ENCODE results near the gene LARP7.
"Not testable (repeated sequence)": the region's sequence is repeated elsewhere in the genome, so short reads cannot be mapped to it uniquely, and the experiment has no call there.

The LARP7 gene

GRCh38 chr4:112636688-112637551, at the start of gene LARP7, which contains the start of gene ZGRF1:
TSS of gene LARP7 (plus strand) at chr4:112637143. CDS start at chr4:112644670, 7,527 bp downstream.
TSS of gene ZGRF1 (minus strand) at chr4:112636909. CDS start at chr4:112633176, 3,733 bp downstream.
- FAIRE-seq: peak; percentile 99

- FAIRE-seq: no peak
Observed at GRCh38 chr4:112589206-112589605, 47.7 kb upstream of the LARP7 start.

GRCh38 chr4:112591593-112591992, 45.4 kb upstream of the LARP7 start:
- FAIRE-seq: no peak

GRCh38 chr4:112592717-112593116, 44.2 kb upstream of the LARP7 start:
- FAIRE-seq: no peak

GRCh38 chr4:112593438-112594133, 43.4 kb upstream of the LARP7 start:
- no peak for FAIRE-seq

GRCh38 chr4:112594993-112595392, 42.0 kb upstream of the LARP7 start:
- no peak for FAIRE-seq

- FAIRE-seq: peak; percentile 95
Observed at GRCh38 chr4:112604589-112604988, 32.4 kb upstream of the LARP7 start.

- not testable (repeated sequence) for FAIRE-seq
Observed at GRCh38 chr4:112612814-112613213, 24.1 kb upstream of the LARP7 start.

GRCh38 chr4:112616984-112617383, 20.0 kb upstream of the LARP7 start:
- FAIRE-seq: no peak

- FAIRE-seq: no peak
Observed at GRCh38 chr4:112626228-112626627, 10.7 kb upstream of the LARP7 start.

GRCh38 chr4:112633477-112634235, 3.3 kb upstream of the LARP7 start:
- peak; percentile 98 for FAIRE-seq

GRCh38 chr4:112637552-112637866, 566 bp downstream of the LARP7 start:
- no peak for FAIRE-seq

- FAIRE-seq: no peak
Observed at GRCh38 chr4:112642526-112642925, 5.6 kb downstream of the LARP7 start.

- peak; percentile 52 for FAIRE-seq
Observed at GRCh38 chr4:112644595-112645535, 7.9 kb downstream of the LARP7 start.

GRCh38 chr4:112645541-112646329, 8.8 kb downstream of the LARP7 start:
- FAIRE-seq: no peak

GRCh38 chr4:112646632-112647537, 9.9 kb downstream of the LARP7 start:
- no peak for FAIRE-seq

GRCh38 chr4:112647785-112648184, 10.8 kb downstream of the LARP7 start:
- no peak for FAIRE-seq

- FAIRE-seq: no peak
Observed at GRCh38 chr4:112648263-112649054, 11.5 kb downstream of the LARP7 start.

- no peak for FAIRE-seq
Observed at GRCh38 chr4:112649055-112649408, 12.1 kb downstream of the LARP7 start.
